GM12801 (cell line): ENCODE data around the gene WASHC3.

Experiments used
- CTCF ChIP-seq: IDR thresholded peaks from one replicate; pipeline ENCODE4 v1.5.1; 2011; ENCODE audit warnings: control low read depth; ENCODE audit not compliant: insufficient read length; ENCODE audit errors: extremely low read depth

WASHC3 gene

GRCh38 chr12:102080842-102081241 lies 19.1 kb upstream of the WASHC3 start:
- no peak for TF ChIP-seq CTCF

GRCh38 chr12:102069707-102070106 lies 7.9 kb upstream of the WASHC3 start:
- TF ChIP-seq CTCF: no peak

GRCh38 chr12:102067574-102068258 lies 5.9 kb upstream of the WASHC3 start:
- no peak for TF ChIP-seq CTCF

GRCh38 chr12:102064476-102064875 lies 2.7 kb upstream of the WASHC3 start:
- no peak for TF ChIP-seq CTCF

- no peak for TF ChIP-seq CTCF
Measured at GRCh38 chr12:102063069-102063468, 1.3 kb upstream of the WASHC3 start.

- no peak for TF ChIP-seq CTCF
Measured at GRCh38 chr12:102062419-102062806, 622 bp upstream of the WASHC3 start.

GRCh38 chr12:102061096-102061559 lies 663 bp downstream of the WASHC3 start:
- no peak for TF ChIP-seq CTCF

GRCh38 chr12:102059343-102059742 lies 2.4 kb downstream of the WASHC3 start:
- no peak for TF ChIP-seq CTCF
